PC-3 (cell line): ENCODE measurements around the gene COPZ1. TPM values are rescaled to one million over a fixed set of nuclear protein-coding genes. Genes with fewer than 3 reads are reported as not detected.

Experiments
- ATAC-seq: fragments of 200-7000 bp; cut with Tn5 transposase; 2 replicates; pipeline ENCODE4 v1.9.1; 2020; ENCODE audit warnings: mild to moderate bottlenecking, moderate library complexity
- BruUV-seq: library from RNA; stranded (reverse); fragments of 400-500 nt; replicated peaks from 2 replicates; lab custom pipeline; 2021; lab: Mats Ljungman, UMichigan
- CTCF ChIA-PET: fragments of 300-600 bp; sonication (Branson Sonifier 250); formaldehyde crosslinking; loops from one replicate; lab custom pipeline; 2022; ENCODE audit warnings: antibody characterized with exemption; lab: Charles Lee
- POLR2A ChIA-PET: fragments of 300-600 bp; sonication (Branson Sonifier 250); formaldehyde crosslinking; loops from one replicate; lab custom pipeline; 2022; ENCODE audit warnings: antibody characterized with exemption; ENCODE audit not compliant: unreplicated experiment; lab: Charles Lee
- DNase-seq: peaks from one replicate; pipeline ENCODE4 v3.0.0-alpha.2; 2015
- H2AFZ ChIP-seq: fragments of 300-600 bp; sonication (generic); 2 replicates; pipeline ENCODE4 v1.6.0; 2016; ENCODE audit warnings: antibody characterized with exemption, low read length
- H3F3A ChIP-seq: fragments of 300-600 bp; sonication (generic); one replicate; pipeline ENCODE4 v1.6.0; 2017; ENCODE audit warnings: antibody characterized with exemption, low read length, control low read depth, mild to moderate bottlenecking; ENCODE audit not compliant: unreplicated experiment
- H3K27ac ChIP-seq: fragments of 300-600 bp; sonication (generic); 2 replicates; pipeline ENCODE4 v1.5.1; 2016; ENCODE audit warnings: mild to moderate bottlenecking, low read length
- H3K27me3 ChIP-seq: fragments of 300-600 bp; sonication (generic); 2 replicates; pipeline ENCODE4 v1.6.1; 2016; ENCODE audit warnings: low read length, mixed read lengths
- H3K36me3 ChIP-seq: fragments of 300-600 bp; sonication (generic); 2 replicates; pipeline ENCODE4 v1.6.1; 2016; ENCODE audit warnings: low read depth, mixed run types, low read length, mixed read lengths
- H3K4me1 ChIP-seq: fragments of 300-600 bp; sonication (generic); 2 replicates; pipeline ENCODE4 v1.5.1; 2016; ENCODE audit warnings: low read length; ENCODE audit not compliant: insufficient read depth
- H3K4me2 ChIP-seq: fragments of 300-600 bp; sonication (generic); 2 replicates; pipeline ENCODE4 v1.6.0; 2016; ENCODE audit warnings: low read length
- H3K4me3 ChIP-seq: fragments of 300-600 bp; sonication (generic); 2 replicates; pipeline ENCODE4 v1.5.1; 2016; ENCODE audit warnings: mild to moderate bottlenecking, low read length, mixed read lengths
- H3K79me2 ChIP-seq: fragments of 300-600 bp; sonication (generic); 2 replicates; pipeline ENCODE4 v1.6.1; 2017; ENCODE audit warnings: low read length, mixed read lengths
- H3K9ac ChIP-seq: fragments of 300-600 bp; sonication (generic); 2 replicates; pipeline ENCODE4 v1.6.0; 2016; ENCODE audit warnings: mild to moderate bottlenecking, low read length
- H3K9me2 ChIP-seq: fragments of 300-600 bp; sonication (generic); replicated peaks from 2 replicates; pipeline ENCODE4 v1.6.1; 2016; ENCODE audit warnings: mixed run types, low read length, mixed read lengths
- H3K9me3 ChIP-seq: fragments of 300-600 bp; sonication (generic); 2 replicates; pipeline ENCODE4 v1.6.1; 2016; ENCODE audit warnings: low read length, mixed read lengths
- H4K20me1 ChIP-seq: fragments of 300-600 bp; sonication (generic); 2 replicates; pipeline ENCODE4 v1.6.1; 2016; ENCODE audit warnings: low read length, mixed read lengths
- CTCF ChIP-seq: fragments of 300-600 bp; sonication (generic); conservative IDR thresholded peaks from 2 replicates; pipeline ENCODE4 v1.5.1; 2017; ENCODE audit warnings: antibody characterized with exemption, low read depth, mild to moderate bottlenecking, low read length
- EZH2 ChIP-seq: fragments of 300-600 bp; sonication (generic); IDR thresholded peaks from one replicate; pipeline ENCODE4 v1.6.1; 2017; ENCODE audit warnings: antibody characterized with exemption, mild to moderate bottlenecking, low read length; ENCODE audit not compliant: unreplicated experiment
- EZH2phosphoT487 ChIP-seq: fragments of 300-600 bp; sonication (generic); IDR thresholded peaks from 2 replicates; pipeline ENCODE4 v1.6.1; 2018; ENCODE audit warnings: mild to moderate bottlenecking, antibody characterized with exemption, low read length, borderline replicate concordance
- intact Hi-C: fragments of 100-400 bp; cut with micrococcal nuclease; formaldehyde crosslinking; loops from 2 replicates; pipeline ENCODE4 v1.9.0; 2023
- total RNA-seq: library from RNA; depleted of rRNA; stranded (reverse); fragments of >200 nt; gene quantifications from 2 replicates; pipeline ENCODE4 v1.2.3, GENCODE V29; 2014

The COPZ1 gene
- total RNA-seq, 1 experiment from 2014 or later, result 121 TPM

GRCh38 chr12:54329759-54330158, 4.8 kb downstream of the COPZ1 start:
- H3K4me3 ChIP-seq, result no peak overlapping the region

GRCh38 chr12:54330442-54330841, 5.5 kb downstream of the COPZ1 start:
- Histone ChIP-seq H3K9ac (no peak overlapping the region), H4K20me1 (no peaks in the 10 kb centered on the region), H3K4me1 (peaks cover 23% of the 10 kb centered on the region), H3K9me2 (no peaks in the 10 kb centered on the region), H3F3A (no peaks in the 10 kb centered on the region), H3K9me3 (no peaks in the 10 kb centered on the region), H3K36me3 (peaks cover 6% of the 10 kb centered on the region; the same call in 1 of the 2 replicates), H3K4me3 (no peak overlapping the region), H3K79me2 (peaks cover 90% of the 10 kb centered on the region), H2AFZ (no peak overlapping the region), H3K27me3 (no peaks in the 10 kb centered on the region), H3K27ac (no peak overlapping the region), H3K4me2 (peak overlapping the region; percentile 14)
- TF ChIP-seq EZH2 (no peak), EZH2phosphoT487 (no peak), CTCF (no peak)
- intact Hi-C loops, result no loop called here
- POLR2A ChIA-PET, result no interaction called here
- BruUV-seq, result no TSS peak
- ATAC-seq (no peak), DNase-seq (no peak)
- CTCF ChIA-PET, result no interaction called here

More at GRCh38 chr12:54329759-54330158, 4.8 kb downstream of the COPZ1 start:
- H3K9me2 ChIP-seq, result no peaks in the 10 kb centered on the region
- BruUV-seq, result no TSS peak
- no peak for DNase-seq
- H3K36me3 ChIP-seq, result peaks cover 6% of the 10 kb centered on the region; the same call in 1 of the 2 replicates
- no peak overlapping the region for H3K9ac ChIP-seq
- peaks cover 23% of the 10 kb centered on the region for H3K4me1 ChIP-seq
- peaks cover 87% of the 10 kb centered on the region for H3K79me2 ChIP-seq
- no peak for ATAC-seq
- intact Hi-C loops, result no loop called here
- no peak overlapping the region for H2AFZ ChIP-seq
- ChIA-PET POLR2A (no interaction called here), CTCF (no interaction called here)
- H3K9me3 ChIP-seq, result no peaks in the 10 kb centered on the region
- no peaks in the 10 kb centered on the region for H4K20me1 ChIP-seq
- no peaks in the 10 kb centered on the region for H3F3A ChIP-seq
- no peaks in the 10 kb centered on the region for H3K27me3 ChIP-seq
- TF ChIP-seq EZH2phosphoT487, result no peak
- TF ChIP-seq CTCF, result no peak
- no peak for TF ChIP-seq EZH2
- H3K4me2 ChIP-seq, result peak overlapping the region; percentile 14
- no peak overlapping the region for H3K27ac ChIP-seq

DNA sequence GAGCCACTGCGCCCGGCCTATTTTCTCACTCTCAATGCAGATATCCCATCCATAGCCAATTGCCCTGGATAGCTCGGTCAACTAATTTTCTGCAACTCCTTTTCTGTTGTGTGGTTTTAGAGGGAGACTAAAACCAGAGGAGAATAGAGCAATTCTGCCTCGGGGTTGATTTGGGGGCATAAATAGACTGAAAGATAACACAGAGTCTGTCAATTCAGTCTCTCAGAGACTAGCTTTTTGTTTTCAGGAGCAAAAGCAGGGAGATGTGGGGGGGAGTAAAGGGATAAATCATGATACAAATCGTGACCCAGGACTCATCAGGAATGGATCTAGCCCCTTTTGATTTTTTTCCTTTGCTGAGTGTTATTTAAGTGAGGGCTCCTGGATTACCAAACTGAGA, 6.5 kb downstream of the COPZ1 start:
- peaks cover 6% of the 10 kb centered on the region; the same call in 1 of the 2 replicates for H3K36me3 ChIP-seq
- no peak for DNase-seq
- ChIA-PET POLR2A (no interaction called here), CTCF (no interaction called here)
- H3K79me2 ChIP-seq, result peaks cover 85% of the 10 kb centered on the region
- ATAC-seq, result no peak
- no peak overlapping the region for H3K9ac ChIP-seq
- no peak overlapping the region for H3K27ac ChIP-seq
- no peak overlapping the region for H3K4me3 ChIP-seq
- H3K27me3 ChIP-seq, result no peaks in the 10 kb centered on the region
- H3K4me1 ChIP-seq, result peaks cover 19% of the 10 kb centered on the region
- H4K20me1 ChIP-seq, result no peaks in the 10 kb centered on the region
- no peak for TF ChIP-seq CTCF
- H3K9me3 ChIP-seq, result no peaks in the 10 kb centered on the region
- H3K9me2 ChIP-seq, result no peaks in the 10 kb centered on the region
- no peaks in the 10 kb centered on the region for H3F3A ChIP-seq
- no TSS peak for BruUV-seq
- H3K4me2 ChIP-seq, result no peak overlapping the region
- no peak overlapping the region for H2AFZ ChIP-seq
- intact Hi-C loops, result no loop called here
